ENCODE results near the gene CCL19.

DNA sequence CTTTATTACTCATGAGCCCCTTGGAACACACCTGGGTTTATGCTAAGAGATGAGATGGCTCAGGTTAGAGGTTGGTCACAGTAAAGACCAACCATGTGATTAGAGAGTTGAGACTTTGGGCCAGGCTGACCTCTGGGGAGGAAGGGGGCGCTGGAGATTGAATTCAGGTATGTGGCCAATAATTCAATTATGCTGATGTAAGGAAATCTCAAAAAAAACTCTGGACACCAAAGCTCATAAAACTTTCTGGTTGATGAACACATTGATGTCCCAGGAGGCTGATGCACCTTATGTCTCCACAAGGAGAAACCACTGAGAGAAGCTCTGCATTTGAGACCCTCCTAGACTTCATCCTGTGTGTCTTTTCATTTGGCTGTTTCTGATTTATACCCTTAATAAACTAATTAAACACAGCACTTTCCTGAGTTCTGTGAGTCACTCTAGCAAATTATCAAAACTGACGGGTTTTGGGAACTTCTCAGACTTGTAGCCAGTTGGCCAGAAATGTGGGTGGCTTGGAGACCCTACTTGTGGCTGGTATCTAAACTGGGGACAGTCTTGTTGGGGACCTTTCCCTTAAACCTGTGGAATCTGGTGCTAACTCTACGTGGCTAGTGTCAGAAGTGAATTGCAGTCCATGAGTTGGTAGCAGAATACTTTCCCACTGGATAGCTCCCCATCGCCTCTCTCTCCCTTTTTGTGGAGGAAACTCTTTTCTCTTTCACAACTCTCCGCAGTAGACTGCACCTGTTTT lies 21.1 kb downstream of the CCL19 start:
- TF ChIP-seq, protein P1, sequence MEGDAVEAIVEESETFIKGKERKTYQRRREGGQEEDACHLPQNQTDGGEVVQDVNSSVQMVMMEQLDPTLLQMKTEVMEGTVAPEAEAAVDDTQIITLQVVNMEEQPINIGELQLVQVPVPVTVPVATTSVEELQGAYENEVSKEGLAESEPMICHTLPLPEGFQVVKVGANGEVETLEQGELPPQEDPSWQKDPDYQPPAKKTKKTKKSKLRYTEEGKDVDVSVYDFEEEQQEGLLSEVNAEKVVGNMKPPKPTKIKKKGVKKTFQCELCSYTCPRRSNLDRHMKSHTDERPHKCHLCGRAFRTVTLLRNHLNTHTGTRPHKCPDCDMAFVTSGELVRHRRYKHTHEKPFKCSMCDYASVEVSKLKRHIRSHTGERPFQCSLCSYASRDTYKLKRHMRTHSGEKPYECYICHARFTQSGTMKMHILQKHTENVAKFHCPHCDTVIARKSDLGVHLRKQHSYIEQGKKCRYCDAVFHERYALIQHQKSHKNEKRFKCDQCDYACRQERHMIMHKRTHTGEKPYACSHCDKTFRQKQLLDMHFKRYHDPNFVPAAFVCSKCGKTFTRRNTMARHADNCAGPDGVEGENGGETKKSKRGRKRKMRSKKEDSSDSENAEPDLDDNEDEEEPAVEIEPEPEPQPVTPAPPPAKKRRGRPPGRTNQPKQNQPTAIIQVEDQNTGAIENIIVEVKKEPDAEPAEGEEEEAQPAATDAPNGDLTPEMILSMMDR (IDR thresholded peaks at IDR 0.05): no peak
- no peak for TF ChIP-seq POLR2A (IDR thresholded peaks at IDR 0.05)
